Astrocyte (in vitro differentiated cells and primary cell): ENCODE measurements around the gene EXOC6B.

ENCODE experiments used
- EZH2 ChIP-seq: IDR thresholded peaks from 2 replicates; pipeline ENCODE4 v1.6.1; 2012; ENCODE audit warnings: mild to moderate bottlenecking, low read length, inconsistent platforms; ENCODE audit not compliant: insufficient read depth
- TF ChIP-seq, protein P1 (sequence below): IDR thresholded peaks from 2 replicates; pipeline ENCODE4 v1.5.1; 2011; ENCODE audit warnings: low read depth, mild to moderate bottlenecking, inconsistent platforms, low read length, moderate library complexity; ENCODE audit not compliant: insufficient read depth

DNA sequence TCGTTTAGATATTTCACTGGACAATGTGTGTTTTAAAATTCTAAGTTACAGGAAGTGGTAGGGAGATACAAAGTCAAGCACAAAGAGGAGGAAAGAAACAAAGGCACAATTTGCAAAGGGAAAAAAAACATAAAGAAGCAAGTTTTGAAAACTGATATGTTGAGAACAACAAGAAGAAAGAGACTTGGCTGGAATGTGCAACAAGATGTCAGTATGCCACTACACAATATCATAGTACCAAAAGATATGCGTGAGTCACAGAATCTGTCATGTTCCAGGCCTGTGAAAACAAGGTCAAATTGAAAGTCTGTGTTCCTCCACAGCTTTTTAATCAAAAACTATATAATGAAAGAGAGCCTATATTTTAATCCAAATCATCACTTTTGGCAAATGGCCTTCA, 12.0 kb downstream of the EXOC6B start:
- TF ChIP-seq, protein P1, sequence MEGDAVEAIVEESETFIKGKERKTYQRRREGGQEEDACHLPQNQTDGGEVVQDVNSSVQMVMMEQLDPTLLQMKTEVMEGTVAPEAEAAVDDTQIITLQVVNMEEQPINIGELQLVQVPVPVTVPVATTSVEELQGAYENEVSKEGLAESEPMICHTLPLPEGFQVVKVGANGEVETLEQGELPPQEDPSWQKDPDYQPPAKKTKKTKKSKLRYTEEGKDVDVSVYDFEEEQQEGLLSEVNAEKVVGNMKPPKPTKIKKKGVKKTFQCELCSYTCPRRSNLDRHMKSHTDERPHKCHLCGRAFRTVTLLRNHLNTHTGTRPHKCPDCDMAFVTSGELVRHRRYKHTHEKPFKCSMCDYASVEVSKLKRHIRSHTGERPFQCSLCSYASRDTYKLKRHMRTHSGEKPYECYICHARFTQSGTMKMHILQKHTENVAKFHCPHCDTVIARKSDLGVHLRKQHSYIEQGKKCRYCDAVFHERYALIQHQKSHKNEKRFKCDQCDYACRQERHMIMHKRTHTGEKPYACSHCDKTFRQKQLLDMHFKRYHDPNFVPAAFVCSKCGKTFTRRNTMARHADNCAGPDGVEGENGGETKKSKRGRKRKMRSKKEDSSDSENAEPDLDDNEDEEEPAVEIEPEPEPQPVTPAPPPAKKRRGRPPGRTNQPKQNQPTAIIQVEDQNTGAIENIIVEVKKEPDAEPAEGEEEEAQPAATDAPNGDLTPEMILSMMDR, result no peak
- no peak for TF ChIP-seq EZH2
